HG03159 (cell line): ENCODE results near the gene SCN5A.

Experiments used
- ATAC-seq: cut with Tn5 transposase; IDR thresholded peaks from one replicate; pipeline ENCODE4 v1.9.1; 2021; ENCODE audit warnings: mild to moderate bottlenecking, moderate library complexity; ENCODE audit not compliant: unreplicated experiment

Gene SCN5A

DNA sequence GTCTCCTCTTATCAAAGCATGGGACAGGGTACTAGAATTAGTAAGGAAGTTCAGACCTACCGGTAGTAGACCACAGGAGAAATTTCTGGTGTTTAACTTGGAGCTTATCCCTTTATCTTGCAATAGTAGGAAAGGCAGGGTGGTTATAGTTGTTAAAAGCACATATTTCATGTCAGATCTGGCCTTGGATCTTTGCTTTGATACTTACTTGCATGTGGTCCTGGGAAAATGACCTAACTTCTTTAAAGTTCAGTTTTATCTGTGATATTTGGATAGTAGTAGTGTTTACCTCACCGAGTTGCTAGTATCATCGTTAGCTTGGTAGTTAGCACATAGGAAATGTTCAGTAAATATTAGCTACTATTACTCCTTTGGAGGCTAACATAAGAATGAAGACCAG is 137.9 kb downstream of the SCN5A start:
- no peak for ATAC-seq

GRCh38 chr3:38510631-38511030 is 138.9 kb downstream of the SCN5A start:
- no peak for ATAC-seq

DNA sequence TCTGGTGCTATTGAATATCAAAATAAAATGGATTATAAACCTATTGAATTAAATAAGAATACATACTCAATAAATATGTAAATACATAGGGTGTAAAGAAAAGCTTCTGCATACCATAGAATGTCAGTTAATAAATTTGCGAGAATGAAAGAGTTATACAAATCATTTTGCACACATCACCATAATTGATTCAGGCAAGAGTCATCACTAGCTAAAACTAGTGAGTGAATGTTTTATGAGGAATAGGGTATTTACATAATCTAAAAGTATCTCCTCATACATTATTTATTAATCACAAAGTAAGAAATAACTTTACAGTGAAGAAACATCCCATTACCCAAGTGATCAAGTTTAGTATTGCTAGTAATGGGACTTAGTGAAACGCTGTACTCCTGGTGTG is 139.8 kb downstream of the SCN5A start:
- no peak for ATAC-seq

DNA sequence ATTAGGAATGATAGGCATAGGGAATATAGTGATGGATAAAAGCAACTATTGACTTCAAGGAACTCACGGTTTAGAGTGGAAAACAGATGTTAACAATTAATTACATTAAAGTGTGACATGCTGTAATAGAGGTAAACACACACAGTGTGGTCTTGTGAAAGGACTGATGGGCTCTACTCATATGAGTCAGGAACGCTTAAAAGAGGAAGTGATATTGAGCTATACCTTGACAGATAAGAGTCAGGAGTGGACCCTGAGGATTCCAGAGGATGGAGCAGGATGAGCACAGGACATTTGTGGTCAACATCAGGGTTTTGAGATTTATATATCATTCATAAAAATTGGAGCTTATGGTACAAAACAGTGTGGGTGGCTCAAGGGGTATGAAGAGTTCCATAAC is 142.4 kb downstream of the SCN5A start:
- ATAC-seq, result peak; percentile 99

GRCh38 chr3:38500688-38501417 is 148.6 kb downstream of the SCN5A start:
- no peak for ATAC-seq
